Thyroid gland (tissue), 4 donors: ENCODE results near the gene PPM1F. TPM values are rescaled to one million over a fixed set of nuclear protein-coding genes. Genes with fewer than 3 reads are reported as not detected.

Source experiments
- DNase-seq, 2 donors: peaks; one replicate each; pipeline ENCODE4 v3.0.0-alpha.2; 2019
- H3K27ac ChIP-seq, 3 donors: fragments of 200-600 bp; sonication (generic); 1 replicate in 2 of 3; 2 replicates in 1 of 3; pipeline ENCODE4 v1.5.1; 2016 to 2019; ENCODE audit warnings: mild to moderate bottlenecking in 1 of 3, moderate library complexity in 1 of 3
- H3K27me3 ChIP-seq: fragments of 200-600 bp; sonication (generic); one replicate; pipeline ENCODE4 v1.5.1; 2019
- H3K36me3 ChIP-seq, 2 donors: fragments of 200-600 bp; sonication (generic); one replicate each; pipeline ENCODE4 v1.5.1; 2016 to 2019
- H3K4me1 ChIP-seq, 2 donors: fragments of 200-600 bp; sonication (generic); one replicate each; pipeline ENCODE4 v1.5.1; 2017 to 2019
- H3K4me3 ChIP-seq, 3 donors: fragments of 200-600 bp; sonication (generic); replicated peaks in 1 of 3; 1 replicate in 2 of 3; 2 replicates in 1 of 3; pipeline ENCODE4 v1.5.1; 2016; ENCODE audit warnings: mild to moderate bottlenecking in 1 of 3
- H3K9me3 ChIP-seq: fragments of 200-600 bp; sonication (generic); one replicate; pipeline ENCODE4 v1.5.1; 2017
- CTCF ChIP-seq, 6 experiments: fragments of 200-600 bp in 3 of 6; fragments of 450-650 bp in 3 of 6; sonication (generic) in 3 of 6; IDR thresholded peaks; one replicate each; pipeline ENCODE4 v1.5.1; 2016 to 2019; ENCODE audit warnings: antibody characterized with exemption in 6 of 6, mild to moderate bottlenecking in 2 of 6, inconsistent platforms in 1 of 6, moderate library complexity in 1 of 6
- POLR2A ChIP-seq, 2 donors: fragments of 450-650 bp; IDR thresholded peaks; one replicate each; pipeline ENCODE4 v1.6.1; 2017; ENCODE audit warnings: antibody characterized with exemption in 2 of 2, mild to moderate bottlenecking in 2 of 2, moderate library complexity in 1 of 2
- WGBS, 2 donors: methylation state at CpG; one replicate each; pipeline ENCODE4 v1.1.5; 2017; 5-methylcytosine and 5-hydroxymethylcytosine counted together
- intact Hi-C: fragments of 100-400 bp; cut with DNase I; formaldehyde crosslinking; loops from one replicate; pipeline ENCODE4 v1.15.1; 2023
- total RNA-seq, 4 donors: library from RNA; depleted of rRNA; stranded (reverse); fragments of >200 nt; gene quantifications; one replicate each; pipeline ENCODE4 v1.2.3, GENCODE V29; 2016

Gene PPM1F
- total RNA-seq, 4 donors from 2014 or later = 19.5 to 27.5 (median 26.2) TPM

- H3K4me1 ChIP-seq = peaks cover 20 to 45% of the 10 kb centered on the region in 2 donors
- DNase-seq = peak in 1 of 2 donors; percentile 21
- H3K36me3 ChIP-seq = peaks cover 17 to 18% of the 10 kb centered on the region in 2 donors
- no peaks in the 10 kb centered on the region for H3K9me3 ChIP-seq
- H3K27me3 ChIP-seq = no peaks in the 10 kb centered on the region
- no peak overlapping the region for H3K4me3 ChIP-seq
- TF ChIP-seq POLR2A (IDR thresholded peaks at IDR 0.05) = no peak
- H3K27ac ChIP-seq = peak overlapping the region; percentile 84 to 94 (median 86)
- intact Hi-C loops = loop anchor here (5.0 kb wide), 3 partner anchors 164 to 224 kb away; partner anchors contain the start of gene YPEL1
- 82 to 84% methylated on average over 15 of the region's 15 CpGs for WGBS, 2 donors
Measured at GRCh38 chr22:21936151-21936775, 16.4 kb downstream of the PPM1F start.

- 95 to 96% methylated on average over 7 to 19 of the region's 19 CpGs for WGBS, 2 donors
- TF ChIP-seq CTCF (IDR thresholded peaks at IDR 0.05) (no peak), POLR2A (IDR thresholded peaks at IDR 0.05) (no peak)
- Histone ChIP-seq H3K9me3 (no peaks in the 10 kb centered on the region), H3K4me1 (peaks cover 16 to 22% of the 10 kb centered on the region in 2 donors), H3K36me3 (peaks cover 38 to 40% of the 10 kb centered on the region in 2 donors), H3K27ac (no peak overlapping the region), H3K27me3 (no peaks in the 10 kb centered on the region), H3K4me3 (no peak overlapping the region)
- intact Hi-C loops = no loop called here
- DNase-seq = no peak
Measured at GRCh38 chr22:21933910-21934309, 18.7 kb downstream of the PPM1F start.

- H3K4me1 ChIP-seq = peaks cover 14 to 18% of the 10 kb centered on the region in 2 donors
- WGBS, 2 donors = 93 to 95% methylated on average over 8 to 17 of the region's 23 CpGs
- DNase-seq = no peak
- no peak overlapping the region for H3K27ac ChIP-seq
- intact Hi-C loops = no loop called here
- H3K4me3 ChIP-seq = no peak overlapping the region
- H3K36me3 ChIP-seq = peaks cover 40 to 43% of the 10 kb centered on the region in 2 donors
- H3K9me3 ChIP-seq = no peaks in the 10 kb centered on the region
- H3K27me3 ChIP-seq = no peaks in the 10 kb centered on the region
- TF ChIP-seq CTCF (IDR thresholded peaks at IDR 0.05) (no peak), POLR2A (IDR thresholded peaks at IDR 0.05) (no peak)
Measured at GRCh38 chr22:21933413-21933812, 19.2 kb downstream of the PPM1F start.

GRCh38 chr22:21932347-21932746 is 20.3 kb downstream of the PPM1F start:
- H3K9me3 ChIP-seq = no peaks in the 10 kb centered on the region
- DNase-seq = no peak
- peaks cover 40 to 43% of the 10 kb centered on the region in 2 donors for H3K36me3 ChIP-seq
- TF ChIP-seq POLR2A (IDR thresholded peaks at IDR 0.05) (no peak), CTCF (IDR thresholded peaks at IDR 0.05) (no peak)
- no peak overlapping the region for H3K27ac ChIP-seq
- H3K27me3 ChIP-seq = no peaks in the 10 kb centered on the region
- 83 to 100% methylated on average over 3 of the region's 3 CpGs for WGBS, 2 donors
- intact Hi-C loops = no loop called here
- H3K4me3 ChIP-seq = no peak overlapping the region
- peaks cover 9 to 12% of the 10 kb centered on the region in 2 donors for H3K4me1 ChIP-seq

- Histone ChIP-seq H3K27me3 (no peaks in the 10 kb centered on the region), H3K4me3 (no peak overlapping the region), H3K9me3 (no peaks in the 10 kb centered on the region), H3K36me3 (peaks cover 40 to 43% of the 10 kb centered on the region in 2 donors), H3K4me1 (no peaks in the 10 kb centered on the region), H3K27ac (no peak overlapping the region)
- DNase-seq = no peak
- intact Hi-C loops = no loop called here
- TF ChIP-seq POLR2A (IDR thresholded peaks at IDR 0.05) (no peak), CTCF (IDR thresholded peaks at IDR 0.05) (no peak)
- 95 to 96% methylated on average over 11 to 12 of the region's 12 CpGs for WGBS, 2 donors
Measured at GRCh38 chr22:21931056-21931455, 21.6 kb downstream of the PPM1F start.
